AG20443 (cell line): ENCODE data around the gene GRIN2A.
A peak's percentile ranks its signal among the peaks of the same experiment; 100 is the strongest.

Source experiments
- DNase-seq: peaks from one replicate; pipeline ENCODE4 v3.0.0; 2012; ENCODE audit warnings: low spot score, mixed read lengths

Gene GRIN2A

GRCh38 chr16:10181196-10182162, 749 bp downstream of the GRIN2A start:
- peak; percentile 85 for DNase-seq

- no peak for DNase-seq
Measured at GRCh38 chr16:10180771-10181163, 1.5 kb downstream of the GRIN2A start.

GRCh38 chr16:10180042-10180770, 2.0 kb downstream of the GRIN2A start:
- no peak for DNase-seq

GRCh38 chr16:10178526-10178925, 3.7 kb downstream of the GRIN2A start:
- DNase-seq = no peak

- DNase-seq = no peak
Measured at GRCh38 chr16:10178080-10178479, 4.1 kb downstream of the GRIN2A start.

- no peak for DNase-seq
Measured at GRCh38 chr16:10172848-10173655, 9.2 kb downstream of the GRIN2A start.

- no peak for DNase-seq
Measured at GRCh38 chr16:10171221-10171620, 11.0 kb downstream of the GRIN2A start.

- no peak for DNase-seq
Measured at GRCh38 chr16:10169904-10170410, 12.3 kb downstream of the GRIN2A start.

- no peak for DNase-seq
Measured at GRCh38 chr16:10169031-10169430, 13.2 kb downstream of the GRIN2A start.

GRCh38 chr16:10168258-10168657, 14.0 kb downstream of the GRIN2A start:
- DNase-seq = no peak

- DNase-seq = no peak
Measured at GRCh38 chr16:10165643-10166042, 16.6 kb downstream of the GRIN2A start.

- DNase-seq = no peak
Measured at GRCh38 chr16:10162981-10163380, 19.2 kb downstream of the GRIN2A start.

GRCh38 chr16:10156099-10156498, 26.1 kb downstream of the GRIN2A start:
- DNase-seq = peak; percentile 18

- DNase-seq = no peak
Measured at GRCh38 chr16:10154389-10154788, 27.8 kb downstream of the GRIN2A start.

GRCh38 chr16:10153985-10154384, 28.2 kb downstream of the GRIN2A start:
- no peak for DNase-seq

- DNase-seq = no peak
Measured at GRCh38 chr16:10151718-10152117, 30.5 kb downstream of the GRIN2A start.

- DNase-seq = no peak
Measured at GRCh38 chr16:10150906-10151305, 31.3 kb downstream of the GRIN2A start.

- DNase-seq = no peak
Measured at GRCh38 chr16:10145542-10146035, 36.6 kb downstream of the GRIN2A start.

- DNase-seq = no peak
Measured at GRCh38 chr16:10141671-10142070, 40.6 kb downstream of the GRIN2A start.

- no peak for DNase-seq
Measured at GRCh38 chr16:10138881-10139280, 43.3 kb downstream of the GRIN2A start.

GRCh38 chr16:10137341-10137740, 44.9 kb downstream of the GRIN2A start:
- no peak for DNase-seq

GRCh38 chr16:10136916-10137315, 45.3 kb downstream of the GRIN2A start:
- DNase-seq = no peak
